Measurements from ENCODE around the gene AGBL1.

DNA sequence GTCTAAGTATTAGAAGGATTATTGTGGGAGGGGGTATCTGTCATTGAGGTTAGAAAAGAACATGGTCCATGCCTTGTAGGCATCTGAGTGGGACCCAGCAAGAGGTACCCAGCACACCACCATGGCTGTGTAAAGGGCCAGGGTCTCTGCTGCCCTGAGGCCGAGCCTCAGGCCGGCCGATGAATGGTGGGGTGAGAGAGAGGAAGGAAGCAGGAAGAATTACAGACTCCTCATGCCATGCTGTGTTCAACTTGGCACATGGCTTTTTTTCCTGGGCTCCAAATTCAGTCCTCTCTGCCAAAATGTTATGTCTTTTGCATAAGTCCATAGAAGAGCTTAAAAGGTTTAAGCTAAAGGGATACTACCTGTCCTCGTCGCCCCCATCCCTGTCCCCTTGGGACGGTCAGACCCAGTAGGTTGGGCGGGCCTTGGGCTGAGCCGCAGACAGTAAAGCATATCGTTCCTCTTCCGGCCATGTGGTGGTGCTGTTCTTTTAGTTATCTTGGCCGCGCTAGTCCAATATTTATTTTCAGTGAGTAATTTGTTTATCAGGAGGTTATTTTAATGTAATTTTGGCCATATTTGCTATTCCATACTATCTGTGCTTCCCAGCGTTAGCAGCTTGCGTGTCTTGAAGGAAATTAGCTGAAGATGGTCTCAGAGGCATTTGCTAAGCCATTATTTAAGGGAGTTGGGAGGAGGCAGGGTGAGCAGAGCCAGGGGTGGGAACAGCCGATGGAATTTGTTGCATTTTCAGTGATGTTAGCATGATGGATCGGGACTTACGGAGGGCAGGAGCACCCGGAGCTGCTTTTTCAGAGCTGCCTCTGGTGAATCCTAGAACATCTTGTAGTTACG is 152.4 kb downstream of the AGBL1 start:
- TF ChIP-seq, protein P1, sequence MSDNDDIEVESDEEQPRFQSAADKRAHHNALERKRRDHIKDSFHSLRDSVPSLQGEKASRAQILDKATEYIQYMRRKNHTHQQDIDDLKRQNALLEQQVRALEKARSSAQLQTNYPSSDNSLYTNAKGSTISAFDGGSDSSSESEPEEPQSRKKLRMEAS (IDR thresholded peaks at IDR 0.05) = no peak
- no peak for TF ChIP-seq ZBTB7A (IDR thresholded peaks at IDR 0.05; ENCODE audit: low read depth)

Measured in Ishikawa (cell line).